Esophagus muscularis mucosa (tissue), 4 donors: Measurements from ENCODE around the gene SLC29A2. TPM values are rescaled to one million over a fixed set of nuclear protein-coding genes. Genes with fewer than 3 reads are reported as not detected.
A peak's percentile ranks its signal among the peaks of the same experiment; 100 is the strongest.

Source experiments
- DNase-seq: peaks from one replicate; pipeline ENCODE4 v3.0.0-alpha.2; 2017; ENCODE audit errors: extremely low spot score
- H3K27ac ChIP-seq, 4 donors: fragments of 200-600 bp; sonication (generic); replicated peaks in 1 of 4; 1 replicate in 3 of 4; 2 replicates in 1 of 4; pipeline ENCODE4 v1.5.1; 2016 to 2019; ENCODE audit warnings: mild to moderate bottlenecking in 1 of 4
- H3K27me3 ChIP-seq, 4 donors: fragments of 200-600 bp; sonication (generic); one replicate each; pipeline versions ENCODE4 v1.5.1 to v1.6.0; 2016 to 2019
- H3K36me3 ChIP-seq, 4 donors: fragments of 200-600 bp; sonication (generic); one replicate each; pipeline ENCODE4 v1.5.1; 2016 to 2019
- H3K4me1 ChIP-seq, 4 donors: fragments of 200-600 bp; sonication (generic); one replicate each; pipeline ENCODE4 v1.5.1; 2016 to 2019
- H3K4me3 ChIP-seq, 4 donors: fragments of 200-600 bp; sonication (generic); 1 replicate in 2 of 4; 2 replicates in 2 of 4; pipeline ENCODE4 v1.5.1; 2016 to 2019; ENCODE audit warnings: mild to moderate bottlenecking in 4 of 4, moderate library complexity in 1 of 4
- H3K9me3 ChIP-seq, 4 donors: fragments of 200-600 bp; sonication (generic); 1 replicate in 3 of 4; 2 replicates in 1 of 4; pipeline ENCODE4 v1.5.1; 2016 to 2019
- CTCF ChIP-seq, 3 experiments: fragments of 200-600 bp in 2 of 3; fragments of 450-650 bp in 1 of 3; sonication (generic) in 2 of 3; IDR thresholded peaks; one replicate each; pipeline ENCODE4 v1.5.1; 2017 to 2019; ENCODE audit warnings: antibody characterized with exemption in 3 of 3, mild to moderate bottlenecking in 2 of 3, moderate library complexity in 1 of 3
- EP300 ChIP-seq: sonication (generic); formaldehyde crosslinking; IDR thresholded peaks from one replicate; pipeline ENCODE4 v1.6.1; 2017; ENCODE audit warnings: antibody characterized with exemption
- POLR2A ChIP-seq: fragments of 450-650 bp; IDR thresholded peaks from one replicate; pipeline ENCODE4 v1.6.1; 2017; ENCODE audit warnings: antibody characterized with exemption, moderate library complexity, mild to moderate bottlenecking, low read depth
- POLR2AphosphoS5 ChIP-seq, 2 donors: sonication (generic); formaldehyde crosslinking; IDR thresholded peaks; one replicate each; pipeline ENCODE4 v1.6.1; 2017; ENCODE audit warnings: antibody characterized with exemption in 2 of 2
- WGBS: methylation state at CpG from one replicate; pipeline ENCODE4 v1.1.5; 2018; 5-methylcytosine and 5-hydroxymethylcytosine counted together
- intact Hi-C: fragments of 100-400 bp; cut with DNase I; formaldehyde crosslinking; loops from one replicate; pipeline ENCODE4 v1.15.1; 2023
- total RNA-seq, 4 donors: library from RNA; depleted of rRNA; stranded (reverse); fragments of >200 nt; gene quantifications; one replicate each; pipeline versions ENCODE4 v1.1.0 to v1.2.1, GENCODE V29; 2016

Gene SLC29A2
- total RNA-seq, 4 donors from 2014 or later: 0.50 to 3.6 (median 1.7) TPM

- H3K27me3 ChIP-seq: no peaks in the 10 kb centered on the region
- TF ChIP-seq POLR2A (peak; percentile 79), EP300 (no peak), CTCF (IDR thresholded peaks at IDR 0.05) (peak; percentile 24 to 51 (median 42)), POLR2AphosphoS5 (IDR thresholded peaks at IDR 0.05) (peak; percentile 98 to 99)
- H3K4me3 ChIP-seq: peak within 1 kb of the TSS; percentile 70 to 96 (median 80)
- H3K27ac ChIP-seq: peak within 1 kb of the TSS; percentile 84 to 95 (median 94)
- DNase-seq: peak; percentile 99
- no peaks in the 10 kb centered on the region for H3K9me3 ChIP-seq
- intact Hi-C loops: loop anchor here (10.0 kb wide), 1 partner anchor 510 kb away; the partner anchor contains the start of gene LRFN4
- H3K36me3 ChIP-seq: peaks cover 20 to 28% (median 26%) of the 10 kb centered on the region in 4 donors
- H3K4me1 ChIP-seq: peaks cover 29 to 52% (median 44%) of the 10 kb centered on the region in 4 donors
- 2% methylated on average over 20 of the region's 59 CpGs for WGBS
Observed at GRCh38 chr11:66344550-66345315, 26.8 kb downstream of the SLC29A2 start, which contains the start of gene BRMS1. BRMS1 (minus strand) TSS chr11:66345104; CDS start chr11:66342234, 2,870 bp downstream.

- H3K4me1 ChIP-seq: peaks cover 29 to 46% (median 37%) of the 10 kb centered on the region in 4 donors
- no peaks in the 10 kb centered on the region for H3K27me3 ChIP-seq
- peaks cover 31 to 43% (median 42%) of the 10 kb centered on the region in 4 donors for H3K36me3 ChIP-seq
- 91% methylated on average over 8 of the region's 8 CpGs for WGBS
- no peak overlapping the region for H3K4me3 ChIP-seq
- H3K9me3 ChIP-seq: no peaks in the 10 kb centered on the region
- no peak for DNase-seq
- TF ChIP-seq EP300: no peak
- no peak for TF ChIP-seq POLR2A
- no peak for TF ChIP-seq POLR2AphosphoS5 (IDR thresholded peaks at IDR 0.05)
- intact Hi-C loops: loop anchor here (10.0 kb wide), 1 partner anchor 512 kb away; the partner anchor contains the start of gene LRFN4
- H3K27ac ChIP-seq: no peak overlapping the region
Observed at GRCh38 chr11:66343176-66343575, 28.4 kb downstream of the SLC29A2 start.

- no peak for DNase-seq
- no peaks in the 10 kb centered on the region for H3K9me3 ChIP-seq
- H3K36me3 ChIP-seq: peaks cover 31 to 56% (median 55%) of the 10 kb centered on the region in 4 donors
- peaks cover 29 to 46% (median 35%) of the 10 kb centered on the region in 4 donors for H3K4me1 ChIP-seq
- H3K4me3 ChIP-seq: no peak overlapping the region
- 92% methylated on average over 20 of the region's 21 CpGs for WGBS
- H3K27me3 ChIP-seq: no peaks in the 10 kb centered on the region
- no peak overlapping the region for H3K27ac ChIP-seq
- no peak for TF ChIP-seq EP300
- TF ChIP-seq POLR2AphosphoS5 (IDR thresholded peaks at IDR 0.05): no peak
- TF ChIP-seq POLR2A: no peak
- intact Hi-C loops: loop anchor here (10.0 kb wide), 1 partner anchor 513 kb away; the partner anchor contains the start of gene LRFN4
Observed at GRCh38 chr11:66341502-66342126, 29.9 kb downstream of the SLC29A2 start.

- H3K27me3 ChIP-seq: no peaks in the 10 kb centered on the region
- peaks cover 29 to 46% (median 35%) of the 10 kb centered on the region in 4 donors for H3K4me1 ChIP-seq
- DNase-seq: no peak
- intact Hi-C loops: loop anchor here (10.0 kb wide), 1 partner anchor 514 kb away; the partner anchor contains the start of gene LRFN4
- no peak overlapping the region for H3K27ac ChIP-seq
- H3K4me3 ChIP-seq: no peak overlapping the region
- WGBS: 92% methylated on average over 27 of the region's 28 CpGs
- H3K36me3 ChIP-seq: peaks cover 31 to 56% (median 55%) of the 10 kb centered on the region in 4 donors
- H3K9me3 ChIP-seq: no peaks in the 10 kb centered on the region
- TF ChIP-seq POLR2AphosphoS5 (IDR thresholded peaks at IDR 0.05) (no peak), CTCF (IDR thresholded peaks at IDR 0.05) (no peak), EP300 (no peak), POLR2A (no peak)
Observed at GRCh38 chr11:66340596-66341501, 30.7 kb downstream of the SLC29A2 start.
